PC-3 (cell line): Measurements from ENCODE around the gene TMEM158. TPM values are rescaled to one million over a fixed set of nuclear protein-coding genes. Genes with fewer than 3 reads are reported as not detected.

ENCODE experiments used
- ATAC-seq: fragments of 200-7000 bp; cut with Tn5 transposase; 2 replicates; pipeline ENCODE4 v1.9.1; 2020; ENCODE audit warnings: mild to moderate bottlenecking, moderate library complexity
- Bru-seq: library from RNA; stranded (reverse); fragments of 400-500 nt; gene quantifications from one replicate; lab custom pipeline; 2021; lab: Mats Ljungman, UMichigan
- BruChase-seq, 2 experiments: library from RNA; stranded (reverse); fragments of 400-500 nt; gene quantifications; one replicate each; lab custom pipeline; 2021; lab: Mats Ljungman, UMichigan
- BruUV-seq: library from RNA; stranded (reverse); fragments of 400-500 nt; replicated peaks from 2 replicates; lab custom pipeline; 2021; lab: Mats Ljungman, UMichigan
- CTCF ChIA-PET: fragments of 300-600 bp; sonication (Branson Sonifier 250); formaldehyde crosslinking; loops from one replicate; lab custom pipeline; 2022; ENCODE audit warnings: antibody characterized with exemption; lab: Charles Lee
- POLR2A ChIA-PET: fragments of 300-600 bp; sonication (Branson Sonifier 250); formaldehyde crosslinking; loops from one replicate; lab custom pipeline; 2022; ENCODE audit warnings: antibody characterized with exemption; ENCODE audit not compliant: unreplicated experiment; lab: Charles Lee
- DNase-seq: peaks from one replicate; pipeline ENCODE4 v3.0.0-alpha.2; 2015
- H2AFZ ChIP-seq: fragments of 300-600 bp; sonication (generic); 2 replicates; pipeline ENCODE4 v1.6.0; 2016; ENCODE audit warnings: antibody characterized with exemption, low read length
- H3F3A ChIP-seq: fragments of 300-600 bp; sonication (generic); one replicate; pipeline ENCODE4 v1.6.0; 2017; ENCODE audit warnings: antibody characterized with exemption, low read length, control low read depth, mild to moderate bottlenecking; ENCODE audit not compliant: unreplicated experiment
- H3K27ac ChIP-seq: fragments of 300-600 bp; sonication (generic); 2 replicates; pipeline ENCODE4 v1.5.1; 2016; ENCODE audit warnings: mild to moderate bottlenecking, low read length
- H3K27me3 ChIP-seq: fragments of 300-600 bp; sonication (generic); 2 replicates; pipeline ENCODE4 v1.6.1; 2016; ENCODE audit warnings: low read length, mixed read lengths
- H3K36me3 ChIP-seq: fragments of 300-600 bp; sonication (generic); 2 replicates; pipeline ENCODE4 v1.6.1; 2016; ENCODE audit warnings: low read depth, mixed run types, low read length, mixed read lengths
- H3K4me1 ChIP-seq: fragments of 300-600 bp; sonication (generic); 2 replicates; pipeline ENCODE4 v1.5.1; 2016; ENCODE audit warnings: low read length; ENCODE audit not compliant: insufficient read depth
- H3K4me2 ChIP-seq: fragments of 300-600 bp; sonication (generic); 2 replicates; pipeline ENCODE4 v1.6.0; 2016; ENCODE audit warnings: low read length
- H3K4me3 ChIP-seq: fragments of 300-600 bp; sonication (generic); 2 replicates; pipeline ENCODE4 v1.5.1; 2016; ENCODE audit warnings: mild to moderate bottlenecking, low read length, mixed read lengths
- H3K79me2 ChIP-seq: fragments of 300-600 bp; sonication (generic); 2 replicates; pipeline ENCODE4 v1.6.1; 2017; ENCODE audit warnings: low read length, mixed read lengths
- H3K9ac ChIP-seq: fragments of 300-600 bp; sonication (generic); 2 replicates; pipeline ENCODE4 v1.6.0; 2016; ENCODE audit warnings: mild to moderate bottlenecking, low read length
- H3K9me2 ChIP-seq: fragments of 300-600 bp; sonication (generic); replicated peaks from 2 replicates; pipeline ENCODE4 v1.6.1; 2016; ENCODE audit warnings: mixed run types, low read length, mixed read lengths
- H3K9me3 ChIP-seq: fragments of 300-600 bp; sonication (generic); 2 replicates; pipeline ENCODE4 v1.6.1; 2016; ENCODE audit warnings: low read length, mixed read lengths
- H4K20me1 ChIP-seq: fragments of 300-600 bp; sonication (generic); 2 replicates; pipeline ENCODE4 v1.6.1; 2016; ENCODE audit warnings: low read length, mixed read lengths
- CTCF ChIP-seq: fragments of 300-600 bp; sonication (generic); conservative IDR thresholded peaks from 2 replicates; pipeline ENCODE4 v1.5.1; 2017; ENCODE audit warnings: antibody characterized with exemption, low read depth, mild to moderate bottlenecking, low read length
- EZH2 ChIP-seq: fragments of 300-600 bp; sonication (generic); IDR thresholded peaks from one replicate; pipeline ENCODE4 v1.6.1; 2017; ENCODE audit warnings: antibody characterized with exemption, mild to moderate bottlenecking, low read length; ENCODE audit not compliant: unreplicated experiment
- EZH2phosphoT487 ChIP-seq: fragments of 300-600 bp; sonication (generic); IDR thresholded peaks from 2 replicates; pipeline ENCODE4 v1.6.1; 2018; ENCODE audit warnings: mild to moderate bottlenecking, antibody characterized with exemption, low read length, borderline replicate concordance
- intact Hi-C: fragments of 100-400 bp; cut with micrococcal nuclease; formaldehyde crosslinking; loops from 2 replicates; pipeline ENCODE4 v1.9.0; 2023
- long read RNA-seq: library from polyadenylated mRNA; unstranded; transcript quantifications from one replicate; pipeline ENCODE4 v2.0.0, GENCODE V29; 2021; ENCODE audit not compliant: unreplicated experiment
- total RNA-seq: library from RNA; depleted of rRNA; stranded (reverse); fragments of >200 nt; gene quantifications from 2 replicates; pipeline ENCODE4 v1.2.3, GENCODE V29; 2014; rRNA removed

TMEM158 gene
- total RNA-seq (80.6 and 82.9 TPM in 2 replicates), Bru-seq, nascent RNA (percentile 82 among the genes with signal in this experiment), BruChase-seq, experiment 1, labeled RNA remaining after a 6-hour chase (percentile 96 among the genes with signal in this experiment), BruChase-seq, experiment 2, labeled RNA remaining after a 2-hour chase (percentile 80 among the genes with signal in this experiment)
- long read RNA-seq, transcript TMEM158-201 (1 exons, 1,813 nt): major isoform, 238 of 239 reads
- long read RNA-seq, partial matches to known transcripts: 0 of 239 reads
- long read RNA-seq, other reads (novel, unspliced or antisense): 1 of 239 reads

GRCh38 chr3:45226206-45226915 is at the start of gene TMEM158:
Gene TMEM158 (minus strand): TSS chr3:45226287. CDS start chr3:45226027, 260 bp downstream.
- DNase-seq (peak; percentile 89), ATAC-seq (peak; percentile 69)
- BruUV-seq: TSS peak; percentile 17
- Histone ChIP-seq H3K36me3 (no peaks in the 10 kb centered on the region), H3K4me1 (peaks cover 15% of the 10 kb centered on the region), H3K9ac (peak within 1 kb of the TSS; percentile 88), H3F3A (no peaks in the 10 kb centered on the region), H3K27me3 (no peaks in the 10 kb centered on the region), H3K27ac (peak within 1 kb of the TSS; percentile 64; the same call in 1 of the 2 replicates), H3K9me3 (no peaks in the 10 kb centered on the region), H2AFZ (peak within 1 kb of the TSS; percentile 83), H3K79me2 (peaks cover 37% of the 10 kb centered on the region), H3K4me2 (peak within 1 kb of the TSS; percentile 85), H4K20me1 (peaks cover 6% of the 10 kb centered on the region; the same call in 1 of the 2 replicates), H3K9me2 (no peaks in the 10 kb centered on the region), H3K4me3 (peak within 1 kb of the TSS; percentile 76)
- intact Hi-C loops: no loop called here
- ChIA-PET POLR2A (interaction anchor here (0.6 to 0.7 kb wide), 2 partner anchors 104 to 171 kb away, joined by 5 to 7 read pairs; no protein-coding TSS in a partner anchor), CTCF (interaction anchor here (1.3 kb wide), 1 partner anchor 272 kb away, joined by 4 read pairs; no protein-coding TSS in a partner anchor)
- TF ChIP-seq EZH2 (no peak), EZH2phosphoT487 (no peak), CTCF (no peak)

- Histone ChIP-seq H3K4me2 (no peak overlapping the region), H3K9ac (no peak overlapping the region), H3K9me2 (no peaks in the 10 kb centered on the region), H3K36me3 (no peaks in the 10 kb centered on the region), H2AFZ (no peak overlapping the region), H3F3A (no peaks in the 10 kb centered on the region), H3K27ac (no peak overlapping the region), H3K79me2 (no peaks in the 10 kb centered on the region), H4K20me1 (no peaks in the 10 kb centered on the region), H3K4me3 (no peak overlapping the region), H3K9me3 (0 out of 2 replicates have a peak, but pooled peaks cover 9% of the 10 kb centered on the region), H3K27me3 (no peaks in the 10 kb centered on the region), H3K4me1 (peaks cover 13% of the 10 kb centered on the region)
- intact Hi-C loops: no loop called here
- no peak for TF ChIP-seq CTCF
- POLR2A ChIA-PET: no interaction called here
- BruUV-seq: no TSS peak
- CTCF ChIA-PET: no interaction called here
- ATAC-seq (no peak), DNase-seq (no peak)
Measured at GRCh38 chr3:45275006-45275704, 49.1 kb upstream of the TMEM158 start.
